ENCODE data around the gene UCK2. TPM values are rescaled to one million over a fixed set of nuclear protein-coding genes. Genes with fewer than 3 reads are reported as not detected.

Gene UCK2
- total RNA-seq, 2 experiments from 2014 or later: 0.67 to 0.71 TPM

GRCh38 chr1:165958306-165958705 is 130.9 kb downstream of the UCK2 start:
- Mint-ChIP-seq H3K27me3 (peaks cover 14% of the 10 kb centered on the region), H3K9me3 (no peaks in the 10 kb centered on the region)
- POLR2A ChIA-PET: no interaction called here

DNA sequence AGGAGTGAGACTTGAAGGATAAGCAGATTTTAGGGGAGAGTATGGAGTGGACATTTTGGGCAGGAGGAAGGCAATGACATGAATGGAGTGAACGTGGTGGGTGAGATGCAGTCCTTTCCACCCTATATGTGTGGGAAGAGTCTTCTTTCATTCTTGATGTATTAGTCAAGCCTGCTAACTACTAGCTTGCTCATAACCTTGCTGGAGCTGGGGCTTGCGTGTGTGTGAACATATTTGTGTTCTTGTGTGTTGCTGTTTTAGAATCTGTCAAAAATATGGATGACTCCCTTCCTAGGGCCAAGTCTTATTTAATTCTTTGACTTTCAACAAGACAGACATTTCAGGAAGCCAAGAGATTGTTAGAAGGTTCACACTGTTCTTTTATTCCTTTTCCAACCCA is 132.7 kb downstream of the UCK2 start:
- H3K27me3 ChIP-seq (ENCODE audit: control insufficient read depth in 1 of 2, insufficient read depth in 2 of 2, low read length in 2 of 2): peaks cover 0 to 4% of the 10 kb centered on the region in 2 experiments
- TF ChIP-seq, protein P1, sequence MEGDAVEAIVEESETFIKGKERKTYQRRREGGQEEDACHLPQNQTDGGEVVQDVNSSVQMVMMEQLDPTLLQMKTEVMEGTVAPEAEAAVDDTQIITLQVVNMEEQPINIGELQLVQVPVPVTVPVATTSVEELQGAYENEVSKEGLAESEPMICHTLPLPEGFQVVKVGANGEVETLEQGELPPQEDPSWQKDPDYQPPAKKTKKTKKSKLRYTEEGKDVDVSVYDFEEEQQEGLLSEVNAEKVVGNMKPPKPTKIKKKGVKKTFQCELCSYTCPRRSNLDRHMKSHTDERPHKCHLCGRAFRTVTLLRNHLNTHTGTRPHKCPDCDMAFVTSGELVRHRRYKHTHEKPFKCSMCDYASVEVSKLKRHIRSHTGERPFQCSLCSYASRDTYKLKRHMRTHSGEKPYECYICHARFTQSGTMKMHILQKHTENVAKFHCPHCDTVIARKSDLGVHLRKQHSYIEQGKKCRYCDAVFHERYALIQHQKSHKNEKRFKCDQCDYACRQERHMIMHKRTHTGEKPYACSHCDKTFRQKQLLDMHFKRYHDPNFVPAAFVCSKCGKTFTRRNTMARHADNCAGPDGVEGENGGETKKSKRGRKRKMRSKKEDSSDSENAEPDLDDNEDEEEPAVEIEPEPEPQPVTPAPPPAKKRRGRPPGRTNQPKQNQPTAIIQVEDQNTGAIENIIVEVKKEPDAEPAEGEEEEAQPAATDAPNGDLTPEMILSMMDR (IDR thresholded peaks at IDR 0.05): no peak
- no peaks in the 10 kb centered on the region for H3K9me3 ChIP-seq (ENCODE audit: control insufficient read depth in 1 of 2, insufficient read depth in 1 of 2, low read length in 2 of 2)
- no peaks in the 10 kb centered on the region for H3K4me1 ChIP-seq (ENCODE audit: insufficient read depth, low read length)
- intact Hi-C loops (cut with DNase I, micrococcal nuclease): no loop called here
- no peak overlapping the region for H3K4me3 ChIP-seq (ENCODE audit: low read length)
- ChIA-PET POLR2A (no interaction called here), CTCF (no interaction called here)
- no peaks in the 10 kb centered on the region for H3K36me3 ChIP-seq (ENCODE audit: insufficient read depth, low read length)
- Mint-ChIP-seq H3K27ac (no peak overlapping the region), H3K9me3 (no peaks in the 10 kb centered on the region), H3K36me3 (ENCODE audit: low read depth) (no peaks in the 10 kb centered on the region), H3K4me3 (no peak overlapping the region), H3K27me3 (peaks cover 18% of the 10 kb centered on the region), H3K4me1 (ENCODE audit: low read depth) (no peaks in the 10 kb centered on the region)
- no peak for DNase-seq
- no peak for ATAC-seq (ENCODE audit: poor library complexity)
- no peak overlapping the region for H3K27ac ChIP-seq (ENCODE audit: low read depth in 1 of 2, low read length in 2 of 2)

More at GRCh38 chr1:165958306-165958705, 130.9 kb downstream of the UCK2 start:
- Mint-ChIP-seq H3K4me3 (no peak overlapping the region), H3K4me1 (ENCODE audit: low read depth) (no peaks in the 10 kb centered on the region), H3K36me3 (ENCODE audit: low read depth) (no peaks in the 10 kb centered on the region), H3K27ac (no peak overlapping the region)
- Histone ChIP-seq H3K27me3 (ENCODE audit: control insufficient read depth in 1 of 2, insufficient read depth in 2 of 2, low read length in 2 of 2) (peaks cover 3 to 4% of the 10 kb centered on the region in 2 experiments), H3K4me3 (ENCODE audit: low read length) (no peak overlapping the region), H3K27ac (ENCODE audit: low read depth in 1 of 2, low read length in 2 of 2) (no peak overlapping the region), H3K9me3 (ENCODE audit: control insufficient read depth in 1 of 2, insufficient read depth in 1 of 2, low read length in 2 of 2) (no peaks in the 10 kb centered on the region), H3K4me1 (ENCODE audit: insufficient read depth, low read length) (no peaks in the 10 kb centered on the region), H3K36me3 (ENCODE audit: insufficient read depth, low read length) (no peaks in the 10 kb centered on the region)
- CTCF ChIA-PET: no interaction called here
- ATAC-seq (ENCODE audit: poor library complexity) (no peak), DNase-seq (no peak)
- intact Hi-C loops (cut with DNase I, micrococcal nuclease): no loop called here
- TF ChIP-seq, protein P1 (IDR thresholded peaks at IDR 0.05): no peak

DNA sequence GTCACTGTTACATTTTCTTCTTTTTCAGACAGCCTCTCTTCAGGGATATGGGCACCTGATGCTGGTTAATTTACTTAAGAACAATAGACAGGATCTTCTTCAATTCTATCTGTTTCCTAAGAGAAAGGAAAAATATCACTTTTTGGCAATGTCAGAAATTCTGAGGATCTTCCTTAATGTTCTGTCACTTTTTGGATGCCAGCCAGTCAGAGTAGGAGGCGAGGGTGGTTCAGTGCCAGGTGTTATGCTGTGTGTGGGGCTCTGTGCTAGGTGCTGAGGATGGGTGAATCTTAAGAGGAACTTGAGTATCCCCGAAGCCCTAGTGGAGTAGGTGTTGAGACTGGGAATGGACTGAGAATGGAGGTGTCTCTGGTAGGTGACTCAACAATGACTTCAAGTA is 133.5 kb downstream of the UCK2 start:
- no peak for DNase-seq
- Mint-ChIP-seq H3K27me3 (peaks cover 22% of the 10 kb centered on the region), H3K4me3 (no peak overlapping the region), H3K4me1 (ENCODE audit: low read depth) (no peaks in the 10 kb centered on the region), H3K27ac (no peak overlapping the region), H3K9me3 (no peaks in the 10 kb centered on the region), H3K36me3 (ENCODE audit: low read depth) (no peaks in the 10 kb centered on the region)
- no peak for ATAC-seq (ENCODE audit: poor library complexity)
- TF ChIP-seq, protein P1 (IDR thresholded peaks at IDR 0.05): no peak
- Histone ChIP-seq H3K27ac (ENCODE audit: low read depth in 1 of 2, low read length in 2 of 2) (no peak overlapping the region), H3K4me3 (ENCODE audit: low read length) (no peak overlapping the region), H3K9me3 (ENCODE audit: control insufficient read depth in 1 of 2, insufficient read depth in 1 of 2, low read length in 2 of 2) (no peaks in the 10 kb centered on the region), H3K4me1 (ENCODE audit: insufficient read depth, low read length) (no peaks in the 10 kb centered on the region), H3K27me3 (ENCODE audit: control insufficient read depth in 1 of 2, insufficient read depth in 2 of 2, low read length in 2 of 2) (peaks cover 0 to 4% of the 10 kb centered on the region in 2 experiments), H3K36me3 (ENCODE audit: insufficient read depth, low read length) (no peaks in the 10 kb centered on the region)
- CTCF ChIA-PET: no interaction called here
- POLR2A ChIA-PET: no interaction called here
- intact Hi-C loops (cut with DNase I, micrococcal nuclease): no loop called here

Other genes with a start within 250 kb of the UCK2 start
- gene MGST3, start 196.4 kb upstream of the UCK2 start, total RNA-seq: 10 to 100 TPM; 22.0 to 23.5 TPM
- 10 to 100 TPM; 33.9 to 35.5 TPM for gene ALDH9A1, start 129.1 kb upstream of the UCK2 start, total RNA-seq
- gene TMCO1, start 58.7 kb upstream of the UCK2 start, total RNA-seq: 10 to 100 TPM; 25.7 to 27.4 TPM

All from CD4-positive, alpha-beta T cell (primary cell).